Measurements from ENCODE around the gene TCF4.

DNA sequence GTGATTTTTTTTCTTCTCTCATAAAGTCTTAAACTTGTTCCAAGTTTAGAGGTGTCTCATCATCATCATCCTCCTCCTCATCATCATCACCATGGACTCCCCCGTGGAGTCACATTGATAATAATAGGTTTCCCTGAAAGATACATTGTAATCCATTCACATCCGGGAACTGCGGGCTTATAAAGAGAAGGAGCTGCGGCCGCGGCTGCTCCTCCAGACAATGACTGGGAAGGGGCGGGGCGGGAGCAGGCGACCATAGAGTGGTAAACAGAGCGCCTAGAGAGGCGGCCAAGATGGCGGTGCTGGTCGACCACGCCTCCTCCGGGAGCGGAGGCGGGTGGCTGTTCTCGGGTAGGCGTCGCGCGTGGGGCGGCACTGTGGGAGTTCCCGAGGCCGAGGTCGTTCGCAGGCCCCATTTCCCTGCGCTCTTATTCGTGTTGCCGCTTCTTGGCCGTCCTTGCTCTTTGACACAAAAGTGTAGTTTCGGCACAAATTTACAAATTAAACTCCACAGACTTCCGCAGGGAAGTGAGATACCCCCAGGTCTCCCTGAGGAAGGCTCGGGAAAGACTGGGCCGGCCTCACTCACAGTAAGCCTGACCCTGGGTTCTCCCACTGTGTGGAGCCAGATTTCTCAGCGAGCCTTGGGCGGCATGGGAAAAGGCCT, 1.8 kb upstream of the TCF4 start:
- TF ChIP-seq, protein P1, sequence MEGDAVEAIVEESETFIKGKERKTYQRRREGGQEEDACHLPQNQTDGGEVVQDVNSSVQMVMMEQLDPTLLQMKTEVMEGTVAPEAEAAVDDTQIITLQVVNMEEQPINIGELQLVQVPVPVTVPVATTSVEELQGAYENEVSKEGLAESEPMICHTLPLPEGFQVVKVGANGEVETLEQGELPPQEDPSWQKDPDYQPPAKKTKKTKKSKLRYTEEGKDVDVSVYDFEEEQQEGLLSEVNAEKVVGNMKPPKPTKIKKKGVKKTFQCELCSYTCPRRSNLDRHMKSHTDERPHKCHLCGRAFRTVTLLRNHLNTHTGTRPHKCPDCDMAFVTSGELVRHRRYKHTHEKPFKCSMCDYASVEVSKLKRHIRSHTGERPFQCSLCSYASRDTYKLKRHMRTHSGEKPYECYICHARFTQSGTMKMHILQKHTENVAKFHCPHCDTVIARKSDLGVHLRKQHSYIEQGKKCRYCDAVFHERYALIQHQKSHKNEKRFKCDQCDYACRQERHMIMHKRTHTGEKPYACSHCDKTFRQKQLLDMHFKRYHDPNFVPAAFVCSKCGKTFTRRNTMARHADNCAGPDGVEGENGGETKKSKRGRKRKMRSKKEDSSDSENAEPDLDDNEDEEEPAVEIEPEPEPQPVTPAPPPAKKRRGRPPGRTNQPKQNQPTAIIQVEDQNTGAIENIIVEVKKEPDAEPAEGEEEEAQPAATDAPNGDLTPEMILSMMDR (conservative IDR thresholded peaks at IDR 0.05; ENCODE audit: low read depth, low read length), result no peak
- TF ChIP-seq EZH2phosphoT487 (IDR thresholded peaks at IDR 0.05; ENCODE audit: borderline replicate concordance, low read length), result no peak
- no peak for TF ChIP-seq EZH2 (IDR thresholded peaks at IDR 0.05; ENCODE audit: low read length, unreplicated experiment)
